DND-41 (cell line): Measurements from ENCODE around the gene MICAL3.
A peak's percentile ranks its signal among the peaks of the same experiment; 100 is the strongest.

Source experiments
- ATAC-seq: fragments of 200-7000 bp; cut with Tn5 transposase; 3 replicates; pipeline ENCODE4 v1.9.1; 2021; ENCODE audit warnings: low read depth; ENCODE audit not compliant: insufficient read depth
- DNase-seq: peaks from one replicate; pipeline ENCODE4 v3.0.0-alpha.2; 2020
- H2AFZ ChIP-seq: 2 replicates; pipeline ENCODE4 v1.6.0; 2012; ENCODE audit warnings: low read depth, low read length
- H3K27ac ChIP-seq: 2 replicates; pipeline ENCODE4 v1.5.1; 2012; ENCODE audit warnings: low read length, inconsistent platforms
- H3K27me3 ChIP-seq: fragments of 200-600 bp; sonication (generic); 2 replicates; pipeline ENCODE4 v1.6.0; 2012; ENCODE audit warnings: low read length, mild to moderate bottlenecking, inconsistent platforms; ENCODE audit not compliant: insufficient read depth, poor library complexity
- H3K36me3 ChIP-seq: 2 replicates; pipeline ENCODE4 v1.5.1; 2012; ENCODE audit warnings: low read length, inconsistent platforms; ENCODE audit not compliant: insufficient read depth
- H3K4me1 ChIP-seq: 2 replicates; pipeline ENCODE4 v1.5.1; 2012; ENCODE audit warnings: mild to moderate bottlenecking, low read length; ENCODE audit not compliant: insufficient read depth
- H3K4me2 ChIP-seq: 2 replicates; pipeline ENCODE4 v1.6.0; 2012; ENCODE audit warnings: mild to moderate bottlenecking, moderate library complexity, low read length, inconsistent platforms; ENCODE audit not compliant: insufficient read depth
- H3K4me3 ChIP-seq, 2 experiments: fragments of 200-600 bp in 1 of 2; shearing (Covaris generic) in 1 of 2; 2 replicates each; pipeline ENCODE4 v1.5.1; 2012 to 2016; ENCODE audit warnings: inconsistent platforms in 2 of 2, low read length in 2 of 2, mild to moderate bottlenecking in 2 of 2, low read depth in 1 of 2, moderate library complexity in 1 of 2
- H3K79me2 ChIP-seq: 2 replicates; pipeline ENCODE4 v1.6.0; 2012; ENCODE audit warnings: low read length, inconsistent platforms; ENCODE audit not compliant: insufficient read depth
- H3K9ac ChIP-seq: 2 replicates; pipeline ENCODE4 v1.6.0; 2012; ENCODE audit warnings: low read depth, mild to moderate bottlenecking, inconsistent platforms, low read length, moderate library complexity
- H3K9me3 ChIP-seq: 2 replicates; pipeline ENCODE4 v1.5.1; 2012; ENCODE audit warnings: low read length, moderate library complexity, mild to moderate bottlenecking, inconsistent platforms; ENCODE audit not compliant: insufficient read depth, severe bottlenecking
- H4K20me1 ChIP-seq: 2 replicates; pipeline ENCODE4 v1.6.0; 2012; ENCODE audit warnings: low read length; ENCODE audit not compliant: insufficient read depth
- CTCF ChIP-seq: IDR thresholded peaks from 2 replicates; pipeline ENCODE4 v1.5.1; 2012; ENCODE audit warnings: borderline replicate concordance, low read length, moderate library complexity, mild to moderate bottlenecking; ENCODE audit not compliant: poor library complexity, severe bottlenecking; ENCODE audit errors: extremely low read depth
- EZH2 ChIP-seq: IDR thresholded peaks from 3 replicates; pipeline ENCODE4 v1.6.1; 2012; ENCODE audit warnings: borderline replicate concordance, low read depth, mild to moderate bottlenecking, moderate library complexity, low read length, inconsistent platforms; ENCODE audit not compliant: severe bottlenecking

The MICAL3 gene

GRCh38 chr22:17845327-17845726 is 179.0 kb downstream of the MICAL3 start:
- H2AFZ ChIP-seq: no peak overlapping the region
- no peak overlapping the region; the same call in 1 of the 2 replicates for H3K27ac ChIP-seq
- DNase-seq (no peak), ATAC-seq (no peak)
- no peak overlapping the region for H3K4me2 ChIP-seq
- no peak overlapping the region for H3K4me3 ChIP-seq
- peaks cover 21% of the 10 kb centered on the region for H3K36me3 ChIP-seq
- no peaks in the 10 kb centered on the region for H3K79me2 ChIP-seq
- no peaks in the 10 kb centered on the region for H3K9me3 ChIP-seq
- H3K27me3 ChIP-seq: no peaks in the 10 kb centered on the region
- H3K4me1 ChIP-seq: no peaks in the 10 kb centered on the region
- no peak overlapping the region for H3K9ac ChIP-seq
- H4K20me1 ChIP-seq: no peaks in the 10 kb centered on the region; the same call in 1 of the 2 replicates
- TF ChIP-seq EZH2 (no peak), CTCF (no peak)

GRCh38 chr22:17844150-17844549 is 180.2 kb downstream of the MICAL3 start:
- Histone ChIP-seq H4K20me1 (no peaks in the 10 kb centered on the region; the same call in 1 of the 2 replicates), H3K36me3 (peaks cover 23% of the 10 kb centered on the region), H3K9ac (no peak overlapping the region), H3K4me1 (no peaks in the 10 kb centered on the region), H2AFZ (no peak overlapping the region), H3K27me3 (no peaks in the 10 kb centered on the region), H3K27ac (no peak overlapping the region), H3K79me2 (no peaks in the 10 kb centered on the region), H3K9me3 (no peaks in the 10 kb centered on the region), H3K4me2 (no peak overlapping the region), H3K4me3 (no peak overlapping the region)
- ATAC-seq (no peak), DNase-seq (no peak)
- TF ChIP-seq EZH2: no peak
- no peak for TF ChIP-seq CTCF

GRCh38 chr22:17842386-17842785 is 182.0 kb downstream of the MICAL3 start:
- peaks cover 37% of the 10 kb centered on the region for H3K36me3 ChIP-seq
- H3K4me2 ChIP-seq: no peak overlapping the region
- peak; percentile 57 for ATAC-seq
- H2AFZ ChIP-seq: no peak overlapping the region
- H3K79me2 ChIP-seq: no peaks in the 10 kb centered on the region
- no peak overlapping the region for H3K27ac ChIP-seq
- TF ChIP-seq CTCF: no peak
- no peak for TF ChIP-seq EZH2
- H3K27me3 ChIP-seq: no peaks in the 10 kb centered on the region
- DNase-seq: peak; percentile 24
- no peak overlapping the region for H3K9ac ChIP-seq
- no peak overlapping the region for H3K4me3 ChIP-seq
- no peaks in the 10 kb centered on the region for H3K4me1 ChIP-seq
- no peaks in the 10 kb centered on the region for H3K9me3 ChIP-seq
- no peaks in the 10 kb centered on the region; the same call in 1 of the 2 replicates for H4K20me1 ChIP-seq

GRCh38 chr22:17841836-17842235 is 182.5 kb downstream of the MICAL3 start:
- Histone ChIP-seq H3K4me3 (no peak overlapping the region), H3K9ac (no peak overlapping the region), H3K27me3 (no peaks in the 10 kb centered on the region), H3K36me3 (peaks cover 37% of the 10 kb centered on the region), H3K79me2 (no peaks in the 10 kb centered on the region), H2AFZ (no peak overlapping the region), H3K4me1 (no peaks in the 10 kb centered on the region), H3K4me2 (no peak overlapping the region), H3K27ac (no peak overlapping the region), H3K9me3 (no peaks in the 10 kb centered on the region), H4K20me1 (no peaks in the 10 kb centered on the region; the same call in 1 of the 2 replicates)
- no peak for DNase-seq
- TF ChIP-seq CTCF: no peak
- TF ChIP-seq EZH2: no peak
- no peak for ATAC-seq
